Measurements from ENCODE around the gene BBS9. TPM values are rescaled to one million over a fixed set of nuclear protein-coding genes. Genes with fewer than 3 reads are reported as not detected.

The BBS9 gene
- total RNA-seq, 1 donor from 2014 or later = 28.4 TPM

GRCh38 chr7:33152087-33152486 is 22.7 kb downstream of the BBS9 start:
- DNase-seq (no peak), ATAC-seq (no peak)
- H3K36me3 ChIP-seq = no peaks in the 10 kb centered on the region
- no peak overlapping the region for H3K4me3 ChIP-seq
- H3K27ac ChIP-seq = no peak overlapping the region
- intact Hi-C loops (cut with DNase I) = no loop called here
- no peaks in the 10 kb centered on the region for H3K4me1 ChIP-seq
- no peaks in the 10 kb centered on the region for H3K9me3 ChIP-seq
- no peaks in the 10 kb centered on the region for H3K27me3 ChIP-seq (ENCODE audit: low read depth)
- TF ChIP-seq, protein P1, sequence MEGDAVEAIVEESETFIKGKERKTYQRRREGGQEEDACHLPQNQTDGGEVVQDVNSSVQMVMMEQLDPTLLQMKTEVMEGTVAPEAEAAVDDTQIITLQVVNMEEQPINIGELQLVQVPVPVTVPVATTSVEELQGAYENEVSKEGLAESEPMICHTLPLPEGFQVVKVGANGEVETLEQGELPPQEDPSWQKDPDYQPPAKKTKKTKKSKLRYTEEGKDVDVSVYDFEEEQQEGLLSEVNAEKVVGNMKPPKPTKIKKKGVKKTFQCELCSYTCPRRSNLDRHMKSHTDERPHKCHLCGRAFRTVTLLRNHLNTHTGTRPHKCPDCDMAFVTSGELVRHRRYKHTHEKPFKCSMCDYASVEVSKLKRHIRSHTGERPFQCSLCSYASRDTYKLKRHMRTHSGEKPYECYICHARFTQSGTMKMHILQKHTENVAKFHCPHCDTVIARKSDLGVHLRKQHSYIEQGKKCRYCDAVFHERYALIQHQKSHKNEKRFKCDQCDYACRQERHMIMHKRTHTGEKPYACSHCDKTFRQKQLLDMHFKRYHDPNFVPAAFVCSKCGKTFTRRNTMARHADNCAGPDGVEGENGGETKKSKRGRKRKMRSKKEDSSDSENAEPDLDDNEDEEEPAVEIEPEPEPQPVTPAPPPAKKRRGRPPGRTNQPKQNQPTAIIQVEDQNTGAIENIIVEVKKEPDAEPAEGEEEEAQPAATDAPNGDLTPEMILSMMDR (IDR thresholded peaks at IDR 0.05) = no peak

- Histone ChIP-seq H3K27me3 (ENCODE audit: low read depth) (no peaks in the 10 kb centered on the region), H3K27ac (no peak overlapping the region), H3K4me3 (no peak overlapping the region), H3K4me1 (no peaks in the 10 kb centered on the region), H3K36me3 (no peaks in the 10 kb centered on the region), H3K9me3 (no peaks in the 10 kb centered on the region)
- ATAC-seq = peak in 1 of 2 donors; percentile 42
- no peak for DNase-seq
- TF ChIP-seq, protein P1 (IDR thresholded peaks at IDR 0.05) = no peak
- intact Hi-C loops (cut with DNase I) = no loop called here
These were observed 26.4 kb downstream of the BBS9 start for GRCh38 chr7:33155811-33156210.

DNA sequence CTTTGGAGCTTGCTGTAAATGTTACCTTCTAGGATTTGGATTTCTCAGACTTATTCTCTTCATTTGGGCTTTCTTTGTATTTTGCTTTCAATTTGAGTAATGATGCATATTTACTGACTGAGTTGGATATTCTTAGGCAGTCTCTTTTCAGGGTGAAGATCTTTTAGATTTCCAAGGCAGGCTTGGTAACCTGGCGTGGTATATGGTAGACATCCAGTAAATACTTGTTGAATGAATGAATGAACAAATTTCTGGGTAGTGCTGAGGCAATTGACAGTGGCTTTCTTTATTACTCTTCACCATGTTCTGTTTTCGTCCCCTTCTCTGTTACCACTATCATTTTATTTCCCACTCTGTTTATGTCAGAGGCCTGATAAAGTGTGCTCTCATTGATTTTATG is 27.1 kb downstream of the BBS9 start:
- DNase-seq (no peak), ATAC-seq (no peak)
- Histone ChIP-seq H3K27ac (no peak overlapping the region), H3K4me3 (no peak overlapping the region), H3K9me3 (no peaks in the 10 kb centered on the region), H3K36me3 (no peaks in the 10 kb centered on the region), H3K4me1 (no peaks in the 10 kb centered on the region), H3K27me3 (ENCODE audit: low read depth) (no peaks in the 10 kb centered on the region)
- TF ChIP-seq, protein P1 (IDR thresholded peaks at IDR 0.05) = no peak
- intact Hi-C loops (cut with DNase I) = no loop called here

DNA sequence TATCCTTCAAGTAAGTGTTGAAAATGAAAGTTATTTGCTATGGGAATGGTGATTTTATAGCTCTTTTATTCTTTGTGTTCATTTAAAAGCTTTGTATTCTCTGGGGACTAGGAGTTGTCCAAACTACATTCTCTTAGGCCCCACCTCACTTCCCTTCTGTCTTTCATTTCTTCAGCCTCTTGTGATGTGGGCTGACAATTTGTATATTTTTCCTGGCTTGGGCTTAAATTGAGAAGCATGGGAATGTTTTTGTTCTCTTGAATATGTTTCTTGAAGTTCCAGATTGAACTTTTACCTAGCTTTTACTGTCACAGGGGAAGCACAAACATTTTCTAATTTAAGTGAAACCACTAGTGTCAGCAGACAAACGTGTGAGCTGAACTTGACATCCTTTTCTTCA is 27.9 kb downstream of the BBS9 start:
- TF ChIP-seq, protein P1 (IDR thresholded peaks at IDR 0.05) = no peak
- ATAC-seq = no peak
- no peaks in the 10 kb centered on the region for H3K36me3 ChIP-seq
- intact Hi-C loops (cut with DNase I) = no loop called here
- H3K9me3 ChIP-seq = no peaks in the 10 kb centered on the region
- no peak overlapping the region for H3K27ac ChIP-seq
- no peak overlapping the region for H3K4me3 ChIP-seq
- no peaks in the 10 kb centered on the region for H3K27me3 ChIP-seq (ENCODE audit: low read depth)
- DNase-seq = no peak
- H3K4me1 ChIP-seq = no peaks in the 10 kb centered on the region

DNA sequence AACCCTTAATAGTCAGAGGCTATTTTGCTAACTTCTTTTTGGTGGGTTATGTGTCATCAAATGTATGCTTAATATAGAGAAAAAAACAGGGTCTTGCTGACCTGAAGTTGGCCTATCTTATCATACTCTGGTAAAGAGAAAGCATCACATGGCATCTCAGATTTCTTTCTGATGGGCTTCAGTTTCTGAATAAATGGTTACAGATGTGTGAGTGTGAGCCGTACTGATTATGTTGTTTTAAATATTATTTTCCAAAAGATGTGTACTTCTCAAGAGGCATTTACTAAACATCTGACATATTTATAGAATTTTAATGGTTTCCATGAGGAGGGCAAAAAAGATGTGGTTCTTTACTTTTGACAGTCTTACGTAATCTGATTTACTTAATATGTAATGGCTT is 28.4 kb downstream of the BBS9 start:
- no peaks in the 10 kb centered on the region for H3K9me3 ChIP-seq
- no peaks in the 10 kb centered on the region for H3K4me1 ChIP-seq
- H3K4me3 ChIP-seq = no peak overlapping the region
- H3K27ac ChIP-seq = no peak overlapping the region
- DNase-seq (no peak), ATAC-seq (no peak)
- H3K27me3 ChIP-seq (ENCODE audit: low read depth) = no peaks in the 10 kb centered on the region
- TF ChIP-seq, protein P1 (IDR thresholded peaks at IDR 0.05) = no peak
- H3K36me3 ChIP-seq = no peaks in the 10 kb centered on the region
- intact Hi-C loops (cut with DNase I) = no loop called here

DNA sequence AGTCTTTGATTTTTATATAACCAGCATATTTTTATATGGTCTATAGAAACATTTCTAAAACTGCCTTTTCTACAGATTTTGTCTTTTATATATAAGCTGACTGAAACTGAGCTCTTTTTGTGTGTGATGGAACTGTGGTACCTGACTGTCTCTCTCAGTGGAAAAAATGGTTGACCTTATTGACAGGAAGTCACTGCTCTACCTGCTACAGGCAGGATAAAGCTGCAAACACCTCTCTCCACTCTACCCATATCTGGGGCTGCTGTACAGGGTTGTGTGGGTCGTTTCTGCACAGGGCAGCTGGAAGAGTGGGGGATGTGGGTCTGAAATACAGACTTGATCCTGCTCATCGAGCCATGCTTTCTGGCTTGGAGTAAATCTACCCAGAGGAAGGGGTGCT is 48.5 kb downstream of the BBS9 start:
- Histone ChIP-seq H3K27me3 (ENCODE audit: low read depth) (no peaks in the 10 kb centered on the region), H3K27ac (no peak overlapping the region), H3K4me1 (no peaks in the 10 kb centered on the region), H3K4me3 (no peak overlapping the region), H3K36me3 (peaks cover 10% of the 10 kb centered on the region), H3K9me3 (peaks cover 9% of the 10 kb centered on the region)
- DNase-seq (no peak), ATAC-seq (no peak)
- TF ChIP-seq, protein P1 (IDR thresholded peaks at IDR 0.05) = no peak
- intact Hi-C loops (cut with DNase I) = no loop called here
